Activated CD8-positive, alpha-beta memory T cell treated with anti-CD3 and anti-CD28 coated beads, Interleukin-2, amount 10 ng/mL, durations not matched to agents 7 days and 5 days (primary cell): ENCODE measurements around the gene SLC25A25. TPM values are rescaled to one million over a fixed set of nuclear protein-coding genes. Genes with fewer than 3 reads are reported as not detected.

Experiments used
- ATAC-seq: fragments of 150-1000 bp; cut with Tn5 transposase; one replicate; pipeline ENCODE4 v1.10.0; 2021; ENCODE audit warnings: moderate library complexity
- CTCF ChIA-PET: fragments of 350-600 bp; sonication (Branson Sonifier 250); formaldehyde crosslinking; loops from one replicate; lab custom pipeline; 2021; ENCODE audit warnings: antibody characterized with exemption; lab: Charles Lee
- DNase-seq: peaks from one replicate; pipeline ENCODE4 v3.0.0-alpha.2; 2020
- H3K27ac Mint-ChIP-seq: one replicate; pipeline ENCODE4 v1.8.0; 2021; ENCODE audit warnings: mild to moderate bottlenecking, mixed read lengths
- H3K27me3 Mint-ChIP-seq: one replicate; pipeline ENCODE4 v1.8.0; 2021; ENCODE audit warnings: mixed read lengths
- H3K36me3 Mint-ChIP-seq: one replicate; pipeline ENCODE4 v1.8.0; 2021; ENCODE audit warnings: mild to moderate bottlenecking, mixed read lengths
- H3K4me1 Mint-ChIP-seq: one replicate; pipeline ENCODE4 v1.8.0; 2021; ENCODE audit warnings: mixed read lengths
- H3K4me3 Mint-ChIP-seq: one replicate; pipeline ENCODE4 v1.8.0; 2021; ENCODE audit warnings: mild to moderate bottlenecking, moderate library complexity, mixed read lengths
- H3K9me3 Mint-ChIP-seq: one replicate; pipeline ENCODE4 v1.8.0; 2022; ENCODE audit warnings: low read depth, mixed read lengths
- total RNA-seq, 2 experiments: library from RNA; stranded (reverse); gene quantifications; one replicate each; pipeline ENCODE4 v1.2.3, GENCODE V29; 2021

The SLC25A25 gene
- total RNA-seq, 2 experiments from 2014 or later, result 16.5 to 18.1 TPM

GRCh38 chr9:128055344-128056040, 12.5 kb upstream of the SLC25A25 start:
- H3K27ac Mint-ChIP-seq, result no peak overlapping the region
- H3K36me3 Mint-ChIP-seq, result no peaks in the 10 kb centered on the region
- no peak for DNase-seq
- peaks cover 2% of the 10 kb centered on the region for H3K4me1 Mint-ChIP-seq
- H3K27me3 Mint-ChIP-seq, result peaks cover 3% of the 10 kb centered on the region
- H3K9me3 Mint-ChIP-seq, result no peaks in the 10 kb centered on the region
- no peak overlapping the region for H3K4me3 Mint-ChIP-seq
- peak; percentile 33 for ATAC-seq
- CTCF ChIA-PET, result interaction anchor here (0.6 to 1.5 kb wide), 3 partner anchors 62 to 113 kb away, joined by 3 to 5 read pairs (median 3); no protein-coding TSS in a partner anchor

- CTCF ChIA-PET, result interaction anchor here (0.6 to 1.5 kb wide), 4 partner anchors 26 to 114 kb away, joined by 3 to 5 read pairs (median 3); no protein-coding TSS in a partner anchor
- H3K36me3 Mint-ChIP-seq, result peaks cover under 1% of the 10 kb centered on the region
These were observed 11.9 kb upstream of the SLC25A25 start for GRCh38 chr9:128056086-128056485.

GRCh38 chr9:128056887-128057723, 10.9 kb upstream of the SLC25A25 start:
- H3K27ac Mint-ChIP-seq, result no peak overlapping the region
- DNase-seq (no peak), ATAC-seq (no peak)
- H3K4me3 Mint-ChIP-seq, result no peak overlapping the region
- no peaks in the 10 kb centered on the region for H3K9me3 Mint-ChIP-seq
- H3K36me3 Mint-ChIP-seq, result peaks cover 2% of the 10 kb centered on the region
- peaks cover 16% of the 10 kb centered on the region for H3K4me1 Mint-ChIP-seq
- H3K27me3 Mint-ChIP-seq, result peaks cover 3% of the 10 kb centered on the region
- CTCF ChIA-PET, result interaction anchor here (1.2 to 2.9 kb wide), 5 partner anchors 11 to 115 kb away, joined by 3 to 8 read pairs (median 3); partner anchors contain the start of genes NAIF1 and SLC25A25

More at GRCh38 chr9:128056086-128056485, 11.9 kb upstream of the SLC25A25 start:
- H3K9me3 Mint-ChIP-seq, result no peaks in the 10 kb centered on the region
- no peak overlapping the region for H3K27ac Mint-ChIP-seq
- ATAC-seq (no peak), DNase-seq (no peak)
- no peak overlapping the region for H3K4me3 Mint-ChIP-seq
- H3K27me3 Mint-ChIP-seq, result peaks cover 3% of the 10 kb centered on the region
- peaks cover 5% of the 10 kb centered on the region for H3K4me1 Mint-ChIP-seq

GRCh38 chr9:128057724-128058409, 10.2 kb upstream of the SLC25A25 start:
- DNase-seq (no peak), ATAC-seq (no peak)
- CTCF ChIA-PET, result interaction anchor here (1.0 to 2.9 kb wide), 4 partner anchors 10 to 115 kb away, joined by 3 to 8 read pairs (median 4); partner anchors contain the start of genes NAIF1 and SLC25A25
- peaks cover 21% of the 10 kb centered on the region for H3K4me1 Mint-ChIP-seq
- peaks cover 4% of the 10 kb centered on the region for H3K36me3 Mint-ChIP-seq
- no peaks in the 10 kb centered on the region for H3K9me3 Mint-ChIP-seq
- no peak overlapping the region for H3K27ac Mint-ChIP-seq
- no peak overlapping the region for H3K4me3 Mint-ChIP-seq
- H3K27me3 Mint-ChIP-seq, result peaks cover 3% of the 10 kb centered on the region

GRCh38 chr9:128059365-128059983, 8.6 kb upstream of the SLC25A25 start:
- DNase-seq (no peak), ATAC-seq (no peak)
- H3K9me3 Mint-ChIP-seq, result no peaks in the 10 kb centered on the region
- no peak overlapping the region for H3K4me3 Mint-ChIP-seq
- H3K27me3 Mint-ChIP-seq, result no peaks in the 10 kb centered on the region
- no peak overlapping the region for H3K27ac Mint-ChIP-seq
- peaks cover 4% of the 10 kb centered on the region for H3K36me3 Mint-ChIP-seq
- H3K4me1 Mint-ChIP-seq, result peaks cover 22% of the 10 kb centered on the region
- CTCF ChIA-PET, result interaction anchor here (0.7 to 2.9 kb wide), 7 partner anchors 17 to 325 kb away, joined by 3 to 8 read pairs (median 3); partner anchors contain the start of gene TOR2A

- Mint-ChIP-seq H3K27ac (peak overlapping the region; percentile 84), H3K27me3 (no peaks in the 10 kb centered on the region), H3K4me1 (peaks cover 37% of the 10 kb centered on the region), H3K9me3 (no peaks in the 10 kb centered on the region), H3K36me3 (peaks cover 5% of the 10 kb centered on the region), H3K4me3 (peak overlapping the region; percentile 39)
- ATAC-seq (peak; percentile 59), DNase-seq (peak; percentile 50)
- CTCF ChIA-PET, result interaction anchor here (0.7 to 1.8 kb wide), 3 partner anchors 26 to 119 kb away, joined by 3 to 9 read pairs (median 3); no protein-coding TSS in a partner anchor
These were observed 6.6 kb upstream of the SLC25A25 start for GRCh38 chr9:128061275-128061960.

- CTCF ChIA-PET, result interaction anchor here (1.1 to 1.8 kb wide), 2 partner anchors 27 to 119 kb away, joined by 5 to 9 read pairs; no protein-coding TSS in a partner anchor
- Mint-ChIP-seq H3K9me3 (no peaks in the 10 kb centered on the region), H3K4me1 (peaks cover 38% of the 10 kb centered on the region), H3K36me3 (peaks cover 5% of the 10 kb centered on the region), H3K27ac (peak overlapping the region; percentile 58), H3K4me3 (no peak overlapping the region), H3K27me3 (no peaks in the 10 kb centered on the region)
- DNase-seq (no peak), ATAC-seq (no peak)
These were observed 5.8 kb upstream of the SLC25A25 start for GRCh38 chr9:128062279-128062678.

- Mint-ChIP-seq H3K4me1 (peaks cover 38% of the 10 kb centered on the region), H3K36me3 (peaks cover 5% of the 10 kb centered on the region), H3K4me3 (no peak overlapping the region), H3K27me3 (no peaks in the 10 kb centered on the region), H3K9me3 (no peaks in the 10 kb centered on the region), H3K27ac (no peak overlapping the region)
- CTCF ChIA-PET, result interaction anchor here (1.1 to 1.8 kb wide), 2 partner anchors 28 to 120 kb away, joined by 5 to 9 read pairs; no protein-coding TSS in a partner anchor
- no peak for DNase-seq
- ATAC-seq, result no peak
These were observed 4.9 kb upstream of the SLC25A25 start for GRCh38 chr9:128062846-128063831.

- Mint-ChIP-seq H3K27ac (no peak overlapping the region), H3K36me3 (peaks cover 13% of the 10 kb centered on the region), H3K9me3 (no peaks in the 10 kb centered on the region), H3K4me3 (no peak overlapping the region), H3K4me1 (peaks cover 43% of the 10 kb centered on the region), H3K27me3 (no peaks in the 10 kb centered on the region)
- DNase-seq, result peak; percentile 47
- CTCF ChIA-PET, result interaction anchor here (1.0 to 3.4 kb wide), 9 partner anchors 13 to 150 kb away, joined by 3 to 18 read pairs (median 4); partner anchors contain the start of gene ST6GALNAC4
- no peak for ATAC-seq
These were observed 1.9 kb upstream of the SLC25A25 start for GRCh38 chr9:128065907-128066712.
